Smooth muscle cell of the umbilical artery (primary cell): Measurements from ENCODE around the gene NCAPG. TPM values are rescaled to one million over a fixed set of nuclear protein-coding genes. Genes with fewer than 3 reads are reported as not detected.

ENCODE experiments used
- total RNA-seq: library from RNA; depleted of rRNA; stranded (reverse); fragments of >200 nt; gene quantifications from 2 replicates; pipeline ENCODE4 v1.2.3, GENCODE V29; 2014

Gene NCAPG, protein sequence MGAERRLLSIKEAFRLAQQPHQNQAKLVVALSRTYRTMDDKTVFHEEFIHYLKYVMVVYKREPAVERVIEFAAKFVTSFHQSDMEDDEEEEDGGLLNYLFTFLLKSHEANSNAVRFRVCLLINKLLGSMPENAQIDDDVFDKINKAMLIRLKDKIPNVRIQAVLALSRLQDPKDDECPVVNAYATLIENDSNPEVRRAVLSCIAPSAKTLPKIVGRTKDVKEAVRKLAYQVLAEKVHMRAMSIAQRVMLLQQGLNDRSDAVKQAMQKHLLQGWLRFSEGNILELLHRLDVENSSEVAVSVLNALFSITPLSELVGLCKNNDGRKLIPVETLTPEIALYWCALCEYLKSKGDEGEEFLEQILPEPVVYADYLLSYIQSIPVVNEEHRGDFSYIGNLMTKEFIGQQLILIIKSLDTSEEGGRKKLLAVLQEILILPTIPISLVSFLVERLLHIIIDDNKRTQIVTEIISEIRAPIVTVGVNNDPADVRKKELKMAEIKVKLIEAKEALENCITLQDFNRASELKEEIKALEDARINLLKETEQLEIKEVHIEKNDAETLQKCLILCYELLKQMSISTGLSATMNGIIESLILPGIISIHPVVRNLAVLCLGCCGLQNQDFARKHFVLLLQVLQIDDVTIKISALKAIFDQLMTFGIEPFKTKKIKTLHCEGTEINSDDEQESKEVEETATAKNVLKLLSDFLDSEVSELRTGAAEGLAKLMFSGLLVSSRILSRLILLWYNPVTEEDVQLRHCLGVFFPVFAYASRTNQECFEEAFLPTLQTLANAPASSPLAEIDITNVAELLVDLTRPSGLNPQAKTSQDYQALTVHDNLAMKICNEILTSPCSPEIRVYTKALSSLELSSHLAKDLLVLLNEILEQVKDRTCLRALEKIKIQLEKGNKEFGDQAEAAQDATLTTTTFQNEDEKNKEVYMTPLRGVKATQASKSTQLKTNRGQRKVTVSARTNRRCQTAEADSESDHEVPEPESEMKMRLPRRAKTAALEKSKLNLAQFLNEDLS
- 2.1 and 20.7 TPM in 2 replicates for total RNA-seq

GRCh38 chr4:17810260-17811077 lies at the start of gene NCAPG, which contains the start of gene DCAF16:
NCAPG (plus strand) TSS chr4:17810979; CDS start chr4:17811078, 99 bp downstream.
DCAF16 (minus strand) TSS chr4:17810757; CDS start chr4:17804141, 6,616 bp downstream.

GRCh38 chr4:17781300-17782287 lies 29.2 kb upstream of the NCAPG start, which contains the start of gene FAM184B:
FAM184B (minus strand) TSS chr4:17781621; CDS start chr4:17781299, 322 bp downstream.

Other genes starting within 250 kb of the NCAPG start
- gene LAP3, start 233.8 kb upstream of the NCAPG start, total RNA-seq: 78.1 and 96.5 TPM in 2 replicates
- gene MED28, start 196.3 kb upstream of the NCAPG start, total RNA-seq: 7.8 and 10.1 TPM in 2 replicates
- gene FAM184B, start 29.4 kb upstream of the NCAPG start, total RNA-seq: 0.05 TPM in 1 of 2 replicates, not detected in the other
- 15.7 and 18.6 TPM in 2 replicates for gene DCAF16, start 222 bp upstream of the NCAPG start, total RNA-seq
- gene LCORL, start 210.8 kb downstream of the NCAPG start, total RNA-seq: 12.5 and 16.0 TPM in 2 replicates